HG02970 (cell line): ENCODE measurements around the gene TBC1D14.

ENCODE experiments used
- ATAC-seq: cut with Tn5 transposase; IDR thresholded peaks from one replicate; pipeline ENCODE4 v1.9.1; 2021; ENCODE audit warnings: mild to moderate bottlenecking, moderate library complexity, moderate number of reproducible peaks; ENCODE audit not compliant: unreplicated experiment, low FRiP score

The TBC1D14 gene

GRCh38 chr4:6926681-6927478 lies 17.3 kb downstream of the TBC1D14 start:
- ATAC-seq: no peak

DNA sequence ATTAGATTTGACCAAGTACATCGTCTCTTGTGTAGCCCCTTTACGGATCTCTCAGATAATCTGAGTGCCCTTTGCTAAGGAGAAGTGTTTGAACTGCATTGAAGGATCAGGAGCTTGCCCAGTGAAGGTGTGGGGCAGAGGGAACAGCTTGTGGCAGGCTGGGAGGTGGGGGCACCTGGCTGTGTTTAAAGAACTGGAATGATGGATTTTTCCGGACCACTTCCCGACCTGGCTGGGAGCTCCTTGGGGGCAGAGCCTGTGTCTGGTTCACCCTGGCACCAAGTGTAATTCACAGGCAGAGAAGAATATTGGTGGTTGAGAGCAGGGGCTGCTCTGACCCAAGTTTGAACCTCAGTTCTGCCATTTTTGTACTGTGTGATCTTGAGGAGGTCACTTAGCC lies 18.5 kb downstream of the TBC1D14 start:
- no peak for ATAC-seq

- ATAC-seq: no peak
These were observed 19.7 kb downstream of the TBC1D14 start for GRCh38 chr4:6929339-6929811.

DNA sequence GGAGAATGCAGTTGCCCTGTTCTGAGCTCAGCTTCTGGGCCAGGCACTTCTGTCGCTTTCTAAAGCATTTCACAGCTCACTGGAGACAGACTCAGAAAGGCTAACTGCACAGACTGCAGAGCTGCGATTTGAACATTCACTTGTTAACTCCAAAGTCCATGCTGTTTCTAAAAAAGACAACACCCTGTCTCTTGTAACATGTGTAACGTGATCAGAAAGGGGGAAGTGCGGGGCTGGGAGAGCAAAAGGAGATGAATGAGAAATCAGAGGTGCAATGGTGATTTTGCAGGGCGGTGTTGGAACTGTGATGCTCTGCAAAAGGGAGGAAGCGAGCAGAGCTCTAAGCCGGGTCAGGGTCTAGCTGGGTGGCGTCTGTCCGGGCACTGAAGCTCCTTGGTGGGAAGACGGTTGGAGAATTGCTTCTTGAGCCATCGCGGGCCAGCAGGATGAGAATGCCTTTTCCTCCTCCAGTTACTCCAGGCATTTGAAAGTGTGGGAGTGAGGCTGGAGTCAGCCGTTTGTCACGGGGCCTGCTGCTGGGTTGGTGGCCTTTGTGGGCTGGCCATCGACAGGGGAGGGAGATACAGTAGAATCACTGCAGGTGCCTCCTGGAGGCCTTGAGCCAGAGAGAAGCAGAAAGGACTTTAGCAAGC lies 20.3 kb downstream of the TBC1D14 start:
- no peak for ATAC-seq

DNA sequence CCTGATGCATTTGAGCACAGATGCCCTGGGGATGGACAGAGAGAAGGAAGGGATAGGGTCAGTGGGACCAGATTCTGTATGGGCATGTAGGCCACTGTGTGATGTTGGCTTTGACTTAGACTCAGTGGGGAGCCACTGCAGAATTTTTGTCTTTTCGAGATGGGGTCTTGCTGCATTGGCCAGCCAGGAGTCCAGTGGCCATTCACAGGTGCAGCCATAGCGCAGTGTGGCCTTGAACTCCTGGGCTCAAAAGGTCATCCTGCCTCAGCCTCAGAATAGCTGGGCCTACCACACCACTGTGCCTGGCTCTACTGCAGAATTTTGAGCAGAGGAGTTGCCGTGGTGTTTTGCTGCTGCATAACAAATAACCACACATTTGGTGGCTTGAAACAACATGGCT lies 22.8 kb downstream of the TBC1D14 start:
- ATAC-seq: no peak

DNA sequence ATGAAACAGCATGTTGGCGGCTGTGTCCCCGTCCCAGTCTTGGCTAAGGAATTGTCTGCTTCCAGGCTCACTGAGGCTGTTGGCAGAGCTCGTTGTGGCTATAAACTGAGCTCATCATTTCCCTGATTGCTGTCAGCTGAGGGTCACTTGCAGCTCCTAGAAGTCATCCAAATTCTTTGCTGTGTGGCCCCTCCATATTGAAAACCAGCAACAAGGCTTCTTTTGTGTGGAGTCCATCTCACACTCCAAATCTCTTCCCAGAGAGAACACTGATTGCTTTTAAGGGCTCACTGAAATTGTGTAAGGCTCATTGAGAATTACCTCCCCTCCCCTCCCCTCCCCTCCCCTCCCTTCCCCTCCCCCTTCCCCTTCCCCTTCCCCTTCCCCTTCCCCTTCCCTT lies 23.3 kb downstream of the TBC1D14 start:
- ATAC-seq: no peak

DNA sequence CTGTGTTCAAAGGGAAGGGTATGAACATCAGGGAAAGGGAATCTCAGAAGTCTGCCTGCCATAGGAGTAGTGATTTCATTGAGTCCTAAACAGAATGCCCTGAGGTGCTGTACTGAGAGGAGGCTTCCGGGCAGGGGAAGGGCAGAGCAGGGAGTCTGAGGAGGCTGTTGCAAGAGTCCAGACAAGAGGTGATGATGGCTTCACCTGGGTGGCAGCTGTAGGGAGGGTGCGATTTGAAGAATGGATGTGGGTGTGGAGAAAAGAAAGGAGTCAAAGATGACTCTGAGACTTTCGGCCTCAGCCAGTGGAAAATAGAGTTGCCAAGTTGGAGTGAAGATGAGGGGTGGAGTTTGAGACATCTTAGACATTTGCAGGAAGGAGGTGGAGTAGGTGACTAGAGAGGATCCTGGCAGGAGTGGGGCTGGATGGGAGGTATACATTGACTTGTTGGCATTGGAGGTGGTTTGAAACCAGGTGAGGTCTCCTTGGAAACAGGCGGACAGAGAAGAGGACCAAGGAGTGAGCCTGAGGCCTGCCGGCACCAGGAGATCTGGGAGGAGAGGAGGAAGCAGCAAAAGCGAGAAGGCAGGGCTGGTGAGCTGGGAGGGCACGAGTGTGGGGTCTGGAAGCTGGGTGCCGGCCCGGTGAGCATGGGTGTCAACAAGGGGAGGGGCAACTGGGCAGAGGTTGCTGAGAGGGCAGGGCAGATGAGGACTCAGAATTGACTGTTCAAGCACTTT lies 24.2 kb downstream of the TBC1D14 start:
- no peak for ATAC-seq

DNA sequence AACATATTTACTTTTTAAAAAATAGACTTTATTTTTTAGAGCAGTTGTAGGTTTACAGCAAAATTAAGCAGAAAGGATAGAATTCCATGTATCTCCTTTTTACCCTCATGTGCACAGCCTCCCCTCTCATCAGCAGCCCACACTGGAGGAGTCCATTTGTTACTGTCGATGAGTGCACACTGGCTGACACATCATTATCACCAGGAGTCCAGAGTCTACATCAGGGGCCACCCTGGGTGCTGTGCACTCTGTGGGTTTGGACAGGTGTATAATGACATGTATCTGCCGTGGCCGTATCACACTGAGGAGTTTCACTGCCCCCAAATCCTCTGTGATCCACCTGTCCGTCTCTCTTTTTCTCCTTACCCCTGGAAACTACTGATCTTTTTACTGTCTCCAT lies 26.3 kb downstream of the TBC1D14 start:
- no peak for ATAC-seq

DNA sequence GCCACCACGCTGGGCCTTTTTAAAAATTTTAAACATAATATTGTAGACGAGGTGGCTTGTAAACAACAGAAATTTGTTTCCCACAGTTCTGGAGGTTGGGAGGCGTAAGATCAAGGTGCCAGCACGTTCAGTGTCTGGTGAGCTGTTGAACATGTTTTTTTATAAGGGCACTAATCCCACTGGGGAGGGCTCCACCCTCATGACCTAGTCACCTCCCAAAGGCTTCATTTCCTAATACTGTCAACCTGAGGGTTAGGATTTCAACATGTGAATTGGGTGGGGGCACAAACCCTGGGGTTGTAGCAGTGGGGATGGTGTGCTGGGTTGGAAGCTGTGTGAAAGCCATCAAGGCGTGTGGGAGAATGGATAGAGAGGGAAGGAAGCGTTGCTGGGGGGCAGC lies 27.6 kb downstream of the TBC1D14 start:
- no peak for ATAC-seq

DNA sequence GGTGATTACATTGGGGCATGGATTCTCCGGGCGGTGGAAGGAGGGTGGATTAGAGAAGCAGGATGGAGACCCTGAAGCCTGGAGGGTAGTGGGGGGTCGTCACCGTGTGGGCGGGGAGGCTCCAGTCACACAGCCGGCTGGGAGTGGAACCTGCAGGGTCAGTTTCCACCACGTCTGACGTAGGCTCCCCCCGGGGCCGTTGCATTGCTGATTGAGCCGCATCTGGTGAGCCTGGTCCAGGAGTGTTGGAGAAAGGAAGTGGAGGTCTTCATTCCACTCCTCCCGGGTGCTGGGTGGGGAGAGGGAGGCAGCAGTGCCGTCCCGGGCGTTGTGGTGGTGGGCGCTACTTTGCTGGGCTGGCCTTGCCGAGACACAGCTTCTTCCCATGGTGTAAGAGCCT lies 28.1 kb downstream of the TBC1D14 start:
- no peak for ATAC-seq

- ATAC-seq: no peak
These were observed 28.6 kb downstream of the TBC1D14 start for GRCh38 chr4:6938237-6938636.

GRCh38 chr4:6938647-6939271 lies 29.1 kb downstream of the TBC1D14 start:
- no peak for ATAC-seq

DNA sequence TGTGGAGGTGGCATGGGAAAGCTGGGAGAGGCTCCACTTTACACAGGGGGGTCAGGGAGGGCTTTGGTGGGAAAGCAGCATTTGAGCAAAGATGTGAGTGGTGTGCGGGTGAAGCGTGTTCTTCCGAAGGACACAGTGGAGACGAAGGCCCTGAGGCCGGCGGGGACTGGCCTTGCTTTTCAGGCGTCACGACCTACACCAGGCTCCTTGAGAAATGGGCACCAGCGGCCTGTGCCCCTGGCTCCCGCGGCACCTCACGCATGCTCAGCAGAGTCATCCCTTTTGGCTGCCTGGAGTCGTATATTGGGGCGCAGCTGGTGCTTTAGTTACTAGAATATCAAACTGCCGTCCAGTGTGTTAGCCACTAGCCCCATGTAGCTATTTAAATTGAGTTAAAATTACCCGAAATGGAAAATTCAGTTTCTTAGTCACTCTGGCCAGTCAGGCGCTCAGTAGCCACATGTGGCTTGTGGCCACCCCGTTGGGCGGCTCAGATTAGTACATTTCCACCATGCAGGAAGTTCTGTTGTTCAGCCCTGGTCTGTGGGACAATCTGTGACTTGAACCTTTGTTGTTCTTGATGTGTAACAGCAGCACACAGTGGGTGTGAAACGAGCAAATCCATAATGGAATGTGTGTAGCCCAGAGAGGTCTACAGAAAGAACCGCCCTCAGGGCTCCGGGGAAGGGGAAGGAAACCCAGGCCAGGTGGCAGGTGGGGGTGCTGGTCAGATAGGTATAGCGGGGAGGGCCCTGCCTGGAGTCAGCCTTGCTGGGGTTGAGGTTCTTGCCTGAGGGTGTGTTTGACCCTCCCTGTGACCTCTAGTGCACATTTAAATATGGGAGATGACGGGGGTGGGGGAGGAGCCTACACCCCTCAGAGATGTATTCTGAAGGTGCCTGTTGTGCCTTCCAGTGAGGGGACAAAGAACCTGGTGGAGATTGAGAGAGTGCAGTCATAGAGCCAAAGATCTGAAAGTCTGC lies 30.4 kb downstream of the TBC1D14 start:
- no peak for ATAC-seq

DNA sequence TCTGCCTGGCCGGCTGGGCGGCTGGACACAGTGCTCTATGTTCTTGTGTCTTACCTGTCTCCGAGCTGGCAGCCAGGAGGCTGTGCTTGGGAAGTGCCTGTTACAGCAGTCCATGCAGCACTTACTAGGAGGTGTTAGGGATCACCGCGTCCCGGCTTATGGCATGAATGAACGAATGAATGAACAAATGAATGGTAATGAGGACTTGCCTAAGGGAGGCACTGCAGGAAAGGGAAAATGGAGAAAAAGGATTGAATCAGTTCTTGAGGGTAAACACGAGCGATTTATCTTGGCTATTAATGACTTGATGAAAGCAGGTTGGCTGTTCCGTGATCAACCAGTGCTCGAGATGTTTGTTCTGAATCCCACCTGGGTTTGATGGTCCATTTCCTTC lies 31.1 kb downstream of the TBC1D14 start:
- ATAC-seq: no peak

- no peak for ATAC-seq
These were observed 32.2 kb downstream of the TBC1D14 start for GRCh38 chr4:6941796-6942195.

DNA sequence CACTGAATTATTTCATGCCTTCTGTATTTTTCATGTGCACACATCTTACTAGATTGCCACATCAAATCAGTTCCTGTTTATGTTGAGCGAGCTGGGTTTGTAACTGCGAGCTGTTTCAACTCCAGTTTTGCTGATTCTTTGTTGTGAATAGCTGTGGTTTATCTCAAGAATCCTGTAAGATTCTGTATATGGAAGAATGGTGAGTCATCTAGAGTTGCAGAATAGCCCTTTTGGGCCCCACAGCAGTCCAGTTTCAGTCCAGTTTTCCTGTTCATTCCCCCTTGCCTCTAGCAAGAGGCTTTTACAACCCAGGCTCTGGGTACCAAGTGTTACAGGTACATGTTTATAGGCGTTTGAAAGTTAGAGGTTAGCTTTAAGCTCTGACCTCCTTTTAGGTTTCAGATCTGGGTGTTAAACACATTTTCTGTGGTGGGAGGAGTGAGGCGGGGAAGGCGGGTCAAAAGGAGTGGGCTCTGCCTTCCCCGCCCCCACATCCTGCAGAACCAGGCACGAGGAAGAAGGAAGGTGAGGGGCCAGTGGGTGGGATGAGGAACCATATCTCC lies 32.7 kb downstream of the TBC1D14 start:
- no peak for ATAC-seq

DNA sequence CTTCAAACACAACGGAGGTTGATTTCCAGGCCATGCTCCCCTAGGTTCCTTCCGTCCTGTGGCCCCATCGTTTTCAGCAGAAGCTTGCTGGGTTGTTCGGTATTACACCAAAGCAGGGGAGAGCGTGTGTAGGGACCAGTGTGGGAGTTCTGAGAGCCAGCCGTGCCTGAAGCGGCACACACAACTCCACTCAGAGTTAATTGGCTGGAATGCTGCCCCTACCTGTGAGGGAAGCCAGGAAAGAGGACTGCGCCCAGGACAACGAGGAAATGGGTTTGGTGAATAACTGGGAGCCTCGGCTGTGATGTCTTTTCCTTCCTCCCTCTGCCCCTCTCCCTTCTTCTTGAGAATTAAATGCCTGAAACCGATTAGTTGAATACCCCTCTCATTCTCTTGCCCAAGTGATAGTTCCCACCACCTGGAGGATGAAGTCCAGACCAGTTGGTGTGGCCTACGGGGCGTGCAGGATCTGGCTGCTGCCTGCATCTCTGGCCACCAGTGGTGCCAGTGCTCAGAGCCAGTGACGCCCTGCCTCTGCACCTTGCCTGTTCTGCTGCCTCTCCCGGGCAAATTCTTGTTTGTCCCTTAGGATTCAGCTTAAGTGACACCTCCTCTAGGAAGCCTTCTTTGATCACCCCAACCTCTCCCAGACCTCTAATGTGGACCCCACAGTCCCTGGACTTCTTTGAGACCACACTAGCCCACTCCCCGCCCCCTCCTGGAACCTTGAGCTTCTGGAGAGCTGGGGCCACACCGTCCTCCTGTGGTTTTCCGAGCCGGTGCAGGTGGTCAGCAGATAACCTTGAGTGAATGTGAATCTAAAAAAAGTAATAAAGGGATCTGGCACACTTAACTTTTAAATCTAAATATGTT lies 33.6 kb downstream of the TBC1D14 start:
- no peak for ATAC-seq

GRCh38 chr4:6943885-6944225 lies 34.2 kb downstream of the TBC1D14 start:
- no peak for ATAC-seq
